Inflammatory macrophage (primary cell): ENCODE results near the gene FNIP2.
"Not testable (repeated sequence)": the region's sequence is repeated elsewhere in the genome, so short reads cannot be mapped to it uniquely, and the experiment has no call there.

Experiments
- DNase-seq, 2 donors: peaks; one replicate each; pipeline ENCODE4 v3.0.0-alpha.2; 2020 to 2022

FNIP2 gene

GRCh38 chr4:158920452-158920996, 151.7 kb downstream of the FNIP2 start:
- DNase-seq: peak in 1 of 2 donors; percentile 40

- DNase-seq: not testable (repeated sequence)
These were observed 158.9 kb downstream of the FNIP2 start for GRCh38 chr4:158927774-158928173.

GRCh38 chr4:158929939-158930638, 161.3 kb downstream of the FNIP2 start:
- no peak for DNase-seq

GRCh38 chr4:158930639-158930972, 161.8 kb downstream of the FNIP2 start:
- no peak for DNase-seq

- no peak for DNase-seq
These were observed 164.4 kb downstream of the FNIP2 start for GRCh38 chr4:158933236-158933635.

GRCh38 chr4:158934996-158935669, 166.3 kb downstream of the FNIP2 start:
- no peak for DNase-seq

GRCh38 chr4:158936238-158936637, 167.4 kb downstream of the FNIP2 start:
- peak; percentile 83 to 93 for DNase-seq

- DNase-seq: no peak
These were observed 169.6 kb downstream of the FNIP2 start for GRCh38 chr4:158938220-158939044.

- peak; percentile 24 to 47 for DNase-seq
These were observed 171.4 kb downstream of the FNIP2 start for GRCh38 chr4:158940271-158940670.

GRCh38 chr4:158941321-158941720, 172.5 kb downstream of the FNIP2 start:
- DNase-seq: peak in 1 of 2 donors; percentile 12

- DNase-seq: no peak
These were observed 173.1 kb downstream of the FNIP2 start for GRCh38 chr4:158941895-158942294.

- DNase-seq: no peak
These were observed 176.8 kb downstream of the FNIP2 start for GRCh38 chr4:158945529-158946108.

- no peak for DNase-seq
These were observed 178.0 kb downstream of the FNIP2 start for GRCh38 chr4:158946825-158947224.

GRCh38 chr4:158948071-158948470, 179.2 kb downstream of the FNIP2 start:
- no peak for DNase-seq

- no peak for DNase-seq
These were observed 180.3 kb downstream of the FNIP2 start for GRCh38 chr4:158949099-158949498.

- DNase-seq: peak in 1 of 2 donors; percentile 3
These were observed 183.5 kb downstream of the FNIP2 start for GRCh38 chr4:158952221-158952774.

GRCh38 chr4:158956345-158956744, 187.5 kb downstream of the FNIP2 start:
- not testable (repeated sequence) for DNase-seq

GRCh38 chr4:158956918-158957317, 188.1 kb downstream of the FNIP2 start:
- not testable (repeated sequence) for DNase-seq
